Measurements from ENCODE around the gene SLC17A1. TPM values are rescaled to one million over a fixed set of nuclear protein-coding genes. Genes with fewer than 3 reads are reported as not detected.

SLC17A1 gene
- total RNA-seq: not detected
- polyA plus RNA-seq (ENCODE audit: insufficient read depth in 1 of 8, insufficient read length in 8 of 8, low replicate concordance in 1 of 8): not detected
- long read RNA-seq, donor 1: 0 reads
- long read RNA-seq, donor 2: 0 reads
- long read RNA-seq, donor 3: 0 reads
- long read RNA-seq, donor 4: 0 reads
- long read RNA-seq, donor 5: 0 reads
- long read RNA-seq, donor 6: 0 reads
- long read RNA-seq, donor 7: 0 reads
- long read RNA-seq, donor 8: 0 reads
- long read RNA-seq, donor 9: 0 reads
- long read RNA-seq, donor 10: 0 reads
- long read RNA-seq, donor 11: 0 reads

GRCh38 chr6:25831532-25832306, at the start of gene SLC17A1:
SLC17A1 (minus strand) TSS chr6:25832052; CDS start chr6:25830557, 1,495 bp downstream.
- no peak for DNase-seq
- Histone ChIP-seq H3K9me3 (replicated peaks; ENCODE audit: control insufficient read depth, low read depth, low read length) (no peaks in the 10 kb centered on the region), H3K4me3 (ENCODE audit: low read length) (no peak within 1 kb of the TSS), H3K36me3 (ENCODE audit: control insufficient read depth, insufficient read depth, low read length) (no peaks in the 10 kb centered on the region), H3K4me1 (ENCODE audit: control insufficient read depth, insufficient read depth, low read length) (no peaks in the 10 kb centered on the region), H3K27me3 (ENCODE audit: control insufficient read depth, insufficient read depth, low read length) (no peaks in the 10 kb centered on the region), H3K27ac (ENCODE audit: low read length) (no peak within 1 kb of the TSS)
- 63% methylated on average over 6 of the region's 8 CpGs for WGBS (ENCODE audit: insufficient coverage)

- Histone ChIP-seq H3K27ac (ENCODE audit: low read length) (no peak overlapping the region), H3K4me1 (ENCODE audit: control insufficient read depth, insufficient read depth, low read length) (no peaks in the 10 kb centered on the region), H3K9me3 (replicated peaks; ENCODE audit: control insufficient read depth, low read depth, low read length) (no peaks in the 10 kb centered on the region), H3K36me3 (ENCODE audit: control insufficient read depth, insufficient read depth, low read length) (no peaks in the 10 kb centered on the region), H3K4me3 (ENCODE audit: low read length) (no peak overlapping the region), H3K27me3 (ENCODE audit: control insufficient read depth, insufficient read depth, low read length) (peaks cover 6% of the 10 kb centered on the region)
- DNase-seq: no peak
- no CpG with 5 or more reads among the region's 4 CpGs for WGBS (ENCODE audit: insufficient coverage)
Measured at GRCh38 chr6:25880601-25881000, 48.7 kb upstream of the SLC17A1 start.

- Histone ChIP-seq H3K36me3 (ENCODE audit: control insufficient read depth, insufficient read depth, low read length) (no peaks in the 10 kb centered on the region), H3K9me3 (replicated peaks; ENCODE audit: control insufficient read depth, low read depth, low read length) (no peaks in the 10 kb centered on the region), H3K4me3 (ENCODE audit: low read length) (no peak overlapping the region), H3K27ac (ENCODE audit: low read length) (no peak overlapping the region), H3K27me3 (ENCODE audit: control insufficient read depth, insufficient read depth, low read length) (peaks cover 6% of the 10 kb centered on the region), H3K4me1 (ENCODE audit: control insufficient read depth, insufficient read depth, low read length) (no peaks in the 10 kb centered on the region)
- no peak for DNase-seq
- 100% methylated on average over 1 of the region's 2 CpGs for WGBS (ENCODE audit: insufficient coverage)
Measured at GRCh38 chr6:25878721-25879322, 47.0 kb upstream of the SLC17A1 start.

DNA sequence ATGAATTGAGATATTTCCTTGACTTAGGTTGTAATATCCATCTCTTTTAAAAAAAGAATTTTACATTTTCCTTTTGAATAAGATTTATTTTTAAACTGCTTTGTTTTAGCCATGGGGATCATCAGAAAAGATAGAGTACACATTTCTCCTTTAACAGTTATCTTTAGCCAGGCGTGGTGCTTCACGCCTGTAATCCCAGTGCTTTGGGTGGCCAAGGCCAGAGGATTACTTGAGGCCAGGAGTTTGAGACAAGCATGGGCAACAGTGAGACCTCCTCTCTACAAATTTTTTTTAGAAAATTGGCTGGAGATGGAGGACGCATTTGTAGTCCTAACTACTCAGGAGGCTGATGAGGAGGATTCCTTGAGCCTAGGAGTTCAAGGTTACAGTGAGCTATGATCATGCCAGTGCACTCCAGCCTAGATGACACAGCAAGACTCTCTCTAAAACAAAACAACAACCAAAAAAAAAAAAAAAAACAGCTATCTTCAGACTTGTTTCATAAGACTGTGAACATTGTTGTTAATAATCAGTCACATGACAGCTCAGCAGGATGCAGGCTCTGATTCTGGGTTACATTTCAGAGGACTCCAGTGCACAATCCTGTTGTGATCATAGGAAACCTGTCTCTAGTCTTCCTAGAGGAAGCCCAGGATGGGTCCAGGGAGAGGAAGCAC, 44.2 kb upstream of the SLC17A1 start:
- no peaks in the 10 kb centered on the region for H3K4me1 ChIP-seq (ENCODE audit: control insufficient read depth, insufficient read depth, low read length)
- no peak overlapping the region for H3K27ac ChIP-seq (ENCODE audit: low read length)
- H3K36me3 ChIP-seq (ENCODE audit: control insufficient read depth, insufficient read depth, low read length): no peaks in the 10 kb centered on the region
- DNase-seq: no peak
- no peaks in the 10 kb centered on the region for H3K27me3 ChIP-seq (ENCODE audit: control insufficient read depth, insufficient read depth, low read length)
- H3K4me3 ChIP-seq (ENCODE audit: low read length): no peak overlapping the region
- no peaks in the 10 kb centered on the region for H3K9me3 ChIP-seq (replicated peaks; ENCODE audit: control insufficient read depth, low read depth, low read length)
- WGBS (ENCODE audit: insufficient coverage): 100% methylated on average over 1 of the region's 3 CpGs

GRCh38 chr6:25875563-25875905, 43.7 kb upstream of the SLC17A1 start:
- no peak for DNase-seq
- Histone ChIP-seq H3K27me3 (ENCODE audit: control insufficient read depth, insufficient read depth, low read length) (no peaks in the 10 kb centered on the region), H3K9me3 (replicated peaks; ENCODE audit: control insufficient read depth, low read depth, low read length) (no peaks in the 10 kb centered on the region), H3K4me3 (ENCODE audit: low read length) (no peak overlapping the region), H3K27ac (ENCODE audit: low read length) (no peak overlapping the region), H3K4me1 (ENCODE audit: control insufficient read depth, insufficient read depth, low read length) (no peaks in the 10 kb centered on the region), H3K36me3 (ENCODE audit: control insufficient read depth, insufficient read depth, low read length) (no peaks in the 10 kb centered on the region)
- no CpG with 5 or more reads among the region's 3 CpGs for WGBS (ENCODE audit: insufficient coverage)

DNA sequence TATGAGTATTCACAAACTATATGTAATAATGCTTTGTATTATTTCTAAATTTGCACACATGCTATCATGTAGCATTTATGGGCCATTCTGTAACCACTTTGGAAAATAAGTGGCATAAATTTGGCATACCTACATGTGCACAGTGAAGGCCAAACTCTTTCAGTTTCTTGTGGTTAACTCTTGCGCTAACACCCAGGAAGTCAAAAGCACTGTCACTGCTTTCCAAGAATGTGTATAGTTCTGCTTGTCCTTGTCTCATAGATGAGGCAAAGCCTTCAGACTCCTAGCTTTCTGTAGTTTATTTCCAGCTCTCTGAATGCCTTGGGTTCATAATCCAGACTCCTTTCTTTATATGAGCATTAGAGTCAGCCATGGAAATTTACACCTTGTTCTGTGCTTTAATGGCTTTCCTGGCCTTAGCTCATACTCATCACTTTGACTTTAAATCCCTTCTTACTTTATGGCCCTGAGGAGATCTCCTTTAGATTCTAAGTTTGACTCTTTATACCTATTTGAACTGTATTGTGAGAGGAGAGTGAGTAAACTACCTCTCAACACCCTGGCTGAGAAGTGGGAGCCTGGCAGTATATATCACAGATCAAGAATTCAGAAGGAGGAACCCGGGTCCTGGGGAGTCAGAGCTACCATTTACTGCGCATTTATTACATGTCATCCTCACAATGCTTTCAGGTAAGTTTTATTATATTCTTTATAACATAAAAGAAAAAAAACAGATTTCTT, 43.1 kb upstream of the SLC17A1 start:
- H3K4me1 ChIP-seq (ENCODE audit: control insufficient read depth, insufficient read depth, low read length): no peaks in the 10 kb centered on the region
- 100% methylated on average over 1 of the region's 3 CpGs for WGBS (ENCODE audit: insufficient coverage)
- no peaks in the 10 kb centered on the region for H3K36me3 ChIP-seq (ENCODE audit: control insufficient read depth, insufficient read depth, low read length)
- H3K27me3 ChIP-seq (ENCODE audit: control insufficient read depth, insufficient read depth, low read length): no peaks in the 10 kb centered on the region
- no peak overlapping the region for H3K27ac ChIP-seq (ENCODE audit: low read length)
- H3K9me3 ChIP-seq (replicated peaks; ENCODE audit: control insufficient read depth, low read depth, low read length): no peaks in the 10 kb centered on the region
- DNase-seq: no peak
- no peak overlapping the region for H3K4me3 ChIP-seq (ENCODE audit: low read length)

GRCh38 chr6:25874118-25874517, 42.3 kb upstream of the SLC17A1 start, which contains the start of gene SLC17A3:
SLC17A3 (minus strand) TSS chr6:25874243; CDS start chr6:25868387, 5,856 bp downstream.
- no peak for DNase-seq
- Histone ChIP-seq H3K36me3 (ENCODE audit: control insufficient read depth, insufficient read depth, low read length) (no peaks in the 10 kb centered on the region), H3K27ac (ENCODE audit: low read length) (no peak within 1 kb of the TSS), H3K4me1 (ENCODE audit: control insufficient read depth, insufficient read depth, low read length) (no peaks in the 10 kb centered on the region), H3K9me3 (replicated peaks; ENCODE audit: control insufficient read depth, low read depth, low read length) (no peaks in the 10 kb centered on the region), H3K27me3 (ENCODE audit: control insufficient read depth, insufficient read depth, low read length) (no peaks in the 10 kb centered on the region), H3K4me3 (ENCODE audit: low read length) (no peak within 1 kb of the TSS)
- 100% methylated on average over 2 of the region's 3 CpGs for WGBS (ENCODE audit: insufficient coverage)

- H3K4me3 ChIP-seq (ENCODE audit: low read length): no peak overlapping the region
- no peaks in the 10 kb centered on the region for H3K27me3 ChIP-seq (ENCODE audit: control insufficient read depth, insufficient read depth, low read length)
- 88% methylated on average over 1 of the region's 1 CpG for whole genome bisulfite sequencing (ENCODE audit: insufficient coverage)
- no peak for DNase-seq
- no peak overlapping the region for H3K27ac ChIP-seq (ENCODE audit: low read length)
- H3K36me3 ChIP-seq (ENCODE audit: control insufficient read depth, insufficient read depth, low read length): no peaks in the 10 kb centered on the region
- H3K9me3 ChIP-seq (replicated peaks; ENCODE audit: control insufficient read depth, low read depth, low read length): no peaks in the 10 kb centered on the region
- H3K4me1 ChIP-seq (ENCODE audit: control insufficient read depth, insufficient read depth, low read length): no peaks in the 10 kb centered on the region
Measured at GRCh38 chr6:25872814-25873213, 41.0 kb upstream of the SLC17A1 start.

GRCh38 chr6:25869840-25870239, 38.0 kb upstream of the SLC17A1 start:
- no peak overlapping the region for H3K4me3 ChIP-seq (ENCODE audit: low read length)
- WGBS (ENCODE audit: insufficient coverage): no CpG with 5 or more reads among the region's 1 CpG
- no peak overlapping the region for H3K27ac ChIP-seq (ENCODE audit: low read length)
- no peaks in the 10 kb centered on the region for H3K4me1 ChIP-seq (ENCODE audit: control insufficient read depth, insufficient read depth, low read length)
- H3K27me3 ChIP-seq (ENCODE audit: control insufficient read depth, insufficient read depth, low read length): no peaks in the 10 kb centered on the region
- H3K9me3 ChIP-seq (replicated peaks; ENCODE audit: control insufficient read depth, low read depth, low read length): no peaks in the 10 kb centered on the region
- DNase-seq: no peak
- H3K36me3 ChIP-seq (ENCODE audit: control insufficient read depth, insufficient read depth, low read length): no peaks in the 10 kb centered on the region
